ACHN (cell line): ENCODE measurements around the gene CAND2.
"Not testable (repeated sequence)": the region's sequence is repeated elsewhere in the genome, so short reads cannot be mapped to it uniquely, and the experiment has no call there.

Experiments used
- DNase-seq: peaks from one replicate; pipeline ENCODE4 v3.0.0-alpha.2; 2015
- in situ Hi-C: cut with HindIII; loops from 2 replicates; pipeline ENCODE4 v1.10.0; 2017; ENCODE audit warnings: low sequenced_read_pairs, low pct_ligation_motif_present, low pct_unique_long_range_greater_than_20kb

The CAND2 gene

GRCh38 chr3:12871404-12871983 is 75.0 kb downstream of the CAND2 start:
- in situ Hi-C loops, result no loop called here
- DNase-seq, result no peak

GRCh38 chr3:12875857-12876836 is 79.7 kb downstream of the CAND2 start:
- DNase-seq, result no peak
- in situ Hi-C loops, result no loop called here

GRCh38 chr3:12877040-12877439 is 80.6 kb downstream of the CAND2 start:
- in situ Hi-C loops, result no loop called here
- DNase-seq, result no peak

GRCh38 chr3:12878141-12878574 is 81.7 kb downstream of the CAND2 start:
- DNase-seq, result no peak
- in situ Hi-C loops, result no loop called here

GRCh38 chr3:12878758-12879157 is 82.3 kb downstream of the CAND2 start:
- in situ Hi-C loops, DNase-seq: not testable (repeated sequence)

GRCh38 chr3:12879191-12879815 is 82.8 kb downstream of the CAND2 start:
- in situ Hi-C loops, result no loop called here
- DNase-seq, result no peak

GRCh38 chr3:12881858-12882257 is 85.4 kb downstream of the CAND2 start:
- in situ Hi-C loops, result not testable (repeated sequence)

GRCh38 chr3:12882336-12883310 is 86.1 kb downstream of the CAND2 start:
- in situ Hi-C loops, result no loop called here
- DNase-seq, result no peak

More at GRCh38 chr3:12881858-12882257, 85.4 kb downstream of the CAND2 start:
- not testable (repeated sequence) for DNase-seq

- DNase-seq, result no peak
Observed at GRCh38 chr3:12884186-12884680, 87.8 kb downstream of the CAND2 start.

More at GRCh38 chr3:12884186-12884680, 87.8 kb downstream of the CAND2 start:
- in situ Hi-C loops, result no loop called here
